ENCODE data around the gene ABHD15.
A peak's percentile ranks its signal among the peaks of the same experiment; 100 is the strongest.

Gene ABHD15

DNA sequence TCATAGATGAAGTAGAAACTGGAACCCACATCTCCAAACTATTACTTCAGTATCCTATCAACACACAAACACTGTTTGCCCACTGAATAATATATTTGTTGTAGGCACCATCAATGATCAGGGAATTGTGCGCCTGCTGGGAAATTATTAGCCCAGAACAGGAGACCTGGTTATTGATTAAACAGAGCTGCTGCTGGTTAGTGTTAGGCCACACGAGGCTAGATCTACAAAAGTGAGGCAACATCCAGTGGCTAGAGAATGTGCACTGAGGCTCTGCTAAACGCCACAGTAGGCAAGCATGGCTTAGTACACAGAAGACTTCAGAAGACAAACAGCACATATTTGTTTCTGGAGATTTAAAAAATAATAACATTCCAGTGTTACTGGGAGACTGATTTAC, 11.0 kb downstream of the ABHD15 start:
- no peak for DNase-seq (ENCODE audit: low read depth)
- in situ Hi-C loops (cut with HindIII; ENCODE audit: low sequenced_read_pairs) = no loop called here
- no peak overlapping the region for H3K4me3 ChIP-seq (ENCODE audit: low read depth, low read length)
- TF ChIP-seq, protein P1, sequence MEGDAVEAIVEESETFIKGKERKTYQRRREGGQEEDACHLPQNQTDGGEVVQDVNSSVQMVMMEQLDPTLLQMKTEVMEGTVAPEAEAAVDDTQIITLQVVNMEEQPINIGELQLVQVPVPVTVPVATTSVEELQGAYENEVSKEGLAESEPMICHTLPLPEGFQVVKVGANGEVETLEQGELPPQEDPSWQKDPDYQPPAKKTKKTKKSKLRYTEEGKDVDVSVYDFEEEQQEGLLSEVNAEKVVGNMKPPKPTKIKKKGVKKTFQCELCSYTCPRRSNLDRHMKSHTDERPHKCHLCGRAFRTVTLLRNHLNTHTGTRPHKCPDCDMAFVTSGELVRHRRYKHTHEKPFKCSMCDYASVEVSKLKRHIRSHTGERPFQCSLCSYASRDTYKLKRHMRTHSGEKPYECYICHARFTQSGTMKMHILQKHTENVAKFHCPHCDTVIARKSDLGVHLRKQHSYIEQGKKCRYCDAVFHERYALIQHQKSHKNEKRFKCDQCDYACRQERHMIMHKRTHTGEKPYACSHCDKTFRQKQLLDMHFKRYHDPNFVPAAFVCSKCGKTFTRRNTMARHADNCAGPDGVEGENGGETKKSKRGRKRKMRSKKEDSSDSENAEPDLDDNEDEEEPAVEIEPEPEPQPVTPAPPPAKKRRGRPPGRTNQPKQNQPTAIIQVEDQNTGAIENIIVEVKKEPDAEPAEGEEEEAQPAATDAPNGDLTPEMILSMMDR (IDR thresholded peaks at IDR 0.05; ENCODE audit: low read depth, low read length, missing control alignments) = no peak

DNA sequence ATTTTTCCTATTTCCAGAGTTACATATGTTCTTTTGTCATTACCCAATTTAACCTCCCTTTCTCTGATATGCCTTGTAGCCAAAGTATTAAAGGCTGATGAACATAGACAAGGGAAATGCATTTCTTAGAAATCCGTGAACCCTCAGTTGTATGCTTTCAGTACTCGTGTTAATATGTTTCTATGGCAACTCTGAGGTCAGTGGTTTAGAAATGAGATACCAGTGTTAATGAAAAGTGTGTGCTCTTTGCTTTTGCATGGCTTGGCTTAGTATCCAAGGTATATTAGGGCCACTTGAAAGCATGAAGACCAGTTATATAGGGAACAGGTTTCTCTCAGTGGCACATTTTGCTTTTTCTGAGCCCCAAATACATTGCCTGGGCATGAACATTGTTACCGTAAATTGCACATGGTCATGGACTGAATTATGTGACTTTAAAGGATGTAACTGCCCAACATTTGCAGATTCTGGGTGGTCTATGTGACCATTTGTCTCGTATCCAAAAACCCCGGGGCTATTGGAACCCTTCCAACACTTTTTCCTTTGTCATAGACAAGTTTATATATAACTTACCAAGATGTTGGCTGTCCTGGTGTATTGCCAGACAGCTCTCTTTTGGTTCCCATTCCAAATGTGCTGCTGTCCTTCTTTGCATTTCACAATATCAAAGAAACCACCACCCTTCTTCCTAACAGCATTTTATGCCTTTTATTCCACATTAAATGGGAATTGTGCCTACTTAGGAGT, 17.5 kb downstream of the ABHD15 start:
- TF ChIP-seq, protein P1 (IDR thresholded peaks at IDR 0.05; ENCODE audit: low read depth, low read length, missing control alignments) = no peak
- DNase-seq (ENCODE audit: low read depth) = peak; percentile 60
- no peak overlapping the region for H3K4me3 ChIP-seq (ENCODE audit: low read depth, low read length)
- in situ Hi-C loops (cut with HindIII; ENCODE audit: low sequenced_read_pairs) = loop anchor here (10.0 kb wide), 1 partner anchor 165 kb away; no protein-coding TSS in a partner anchor

DNA sequence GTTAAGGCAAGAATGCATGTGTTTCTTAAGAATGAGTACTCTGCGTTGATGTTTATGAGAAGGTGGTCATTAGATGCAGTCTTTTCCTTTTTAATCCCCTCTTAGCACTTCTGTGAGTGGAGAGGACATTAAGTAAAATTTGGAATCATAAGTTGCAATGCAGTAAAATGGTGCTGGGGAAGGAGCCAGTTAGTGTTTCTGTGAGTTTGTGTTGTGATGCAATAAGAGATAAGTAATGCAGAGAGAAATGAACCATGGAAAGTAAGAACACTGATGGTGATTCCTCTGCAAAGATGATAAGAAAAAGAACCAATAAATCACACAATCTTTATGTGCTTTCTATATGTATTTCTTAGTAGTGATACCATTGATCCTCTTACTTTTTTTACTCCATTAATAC, 20.0 kb downstream of the ABHD15 start:
- in situ Hi-C loops (cut with HindIII; ENCODE audit: low sequenced_read_pairs) = loop anchor here (10.0 kb wide), 1 partner anchor 162 kb away; no protein-coding TSS in a partner anchor
- TF ChIP-seq, protein P1 (IDR thresholded peaks at IDR 0.05; ENCODE audit: low read depth, low read length, missing control alignments) = no peak
- no peak for DNase-seq (ENCODE audit: low read depth)
- H3K4me3 ChIP-seq (ENCODE audit: low read depth, low read length) = no peak overlapping the region

DNA sequence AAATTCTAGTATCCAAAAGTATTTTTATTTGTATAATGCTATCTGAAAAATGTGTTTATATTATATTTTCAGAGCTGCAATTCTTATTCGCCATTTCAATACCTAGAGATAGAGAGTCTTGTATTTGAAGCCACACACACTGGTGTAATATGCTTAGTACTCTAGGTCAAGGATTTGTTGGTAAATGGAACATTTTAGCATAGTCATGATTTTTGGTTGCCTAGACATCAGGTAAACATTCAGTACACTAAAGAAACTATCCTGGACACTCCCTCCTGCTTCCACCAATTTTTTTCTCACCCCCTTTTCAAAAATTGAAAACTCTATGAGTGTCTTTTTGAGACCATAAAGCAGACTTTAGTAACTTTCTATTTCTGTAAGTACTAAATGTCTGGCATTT, 20.8 kb downstream of the ABHD15 start:
- TF ChIP-seq, protein P1 (IDR thresholded peaks at IDR 0.05; ENCODE audit: low read depth, low read length, missing control alignments) = no peak
- H3K4me3 ChIP-seq (ENCODE audit: low read depth, low read length) = no peak overlapping the region
- in situ Hi-C loops (cut with HindIII; ENCODE audit: low sequenced_read_pairs) = loop anchor here (10.0 kb wide), 1 partner anchor 161 kb away; no protein-coding TSS in a partner anchor
- DNase-seq (ENCODE audit: low read depth) = no peak

DNA sequence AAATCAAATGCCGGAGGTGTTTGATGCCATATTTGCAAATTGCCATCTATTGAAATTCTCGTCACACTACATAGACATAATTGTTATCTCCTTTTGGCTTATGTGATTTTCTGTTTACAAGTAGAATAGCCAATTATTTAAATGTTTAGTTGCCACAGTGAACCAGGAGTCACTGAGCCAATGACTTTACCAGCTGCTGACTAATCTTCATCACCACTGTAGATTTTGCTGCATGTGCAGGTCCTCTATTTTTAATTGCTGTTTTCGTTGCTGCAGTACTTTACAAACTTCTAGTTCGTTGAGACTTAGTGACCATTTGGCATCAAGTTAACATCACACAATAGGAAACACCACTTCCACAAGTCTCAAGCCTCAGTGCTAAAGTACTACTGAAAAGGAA, 22.8 kb downstream of the ABHD15 start:
- in situ Hi-C loops (cut with HindIII; ENCODE audit: low sequenced_read_pairs) = loop anchor here (10.0 kb wide), 1 partner anchor 159 kb away; no protein-coding TSS in a partner anchor
- no peak for DNase-seq (ENCODE audit: low read depth)
- H3K4me3 ChIP-seq (ENCODE audit: low read depth, low read length) = no peak overlapping the region
- TF ChIP-seq, protein P1 (IDR thresholded peaks at IDR 0.05; ENCODE audit: low read depth, low read length, missing control alignments) = no peak

DNA sequence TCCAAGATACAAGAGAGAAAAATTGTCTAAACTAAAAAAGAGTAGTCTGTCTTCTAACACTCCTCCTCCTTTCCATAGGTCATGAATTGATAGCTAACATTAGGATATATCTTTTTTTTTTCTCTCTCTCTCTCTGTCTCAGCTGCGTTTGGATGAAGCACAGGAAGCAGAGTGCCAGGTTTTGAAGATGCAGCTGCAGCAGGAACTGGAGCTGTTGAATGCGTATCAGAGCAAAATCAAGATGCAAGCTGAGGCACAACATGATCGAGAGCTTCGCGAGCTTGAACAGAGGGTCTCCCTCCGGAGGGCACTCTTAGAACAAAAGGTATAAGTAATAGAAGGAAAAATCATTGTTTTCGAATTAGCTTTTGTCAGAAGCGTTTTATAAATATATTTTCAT, 32.9 kb downstream of the ABHD15 start:
- TF ChIP-seq, protein P1 (IDR thresholded peaks at IDR 0.05; ENCODE audit: low read depth, low read length, missing control alignments) = no peak
- in situ Hi-C loops (cut with HindIII; ENCODE audit: low sequenced_read_pairs) = no loop called here
- no peak for DNase-seq (ENCODE audit: low read depth)
- H3K4me3 ChIP-seq (ENCODE audit: low read depth, low read length) = no peak overlapping the region
